ENCODE results near the gene LYPD1.
A peak's percentile ranks its signal among the peaks of the same experiment; 100 is the strongest.
"Not testable (repeated sequence)": the region's sequence is repeated elsewhere in the genome, so short reads cannot be mapped to it uniquely, and the experiment has no call there.

LYPD1 gene, protein sequence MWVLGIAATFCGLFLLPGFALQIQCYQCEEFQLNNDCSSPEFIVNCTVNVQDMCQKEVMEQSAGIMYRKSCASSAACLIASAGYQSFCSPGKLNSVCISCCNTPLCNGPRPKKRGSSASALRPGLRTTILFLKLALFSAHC

GRCh38 chr2:132669908-132670495 lies at the start of gene LYPD1:
Gene LYPD1 (minus strand): TSS chr2:132670205. CDS start chr2:132669932, 273 bp downstream.
- peak; percentile 63 for DNase-seq

DNA sequence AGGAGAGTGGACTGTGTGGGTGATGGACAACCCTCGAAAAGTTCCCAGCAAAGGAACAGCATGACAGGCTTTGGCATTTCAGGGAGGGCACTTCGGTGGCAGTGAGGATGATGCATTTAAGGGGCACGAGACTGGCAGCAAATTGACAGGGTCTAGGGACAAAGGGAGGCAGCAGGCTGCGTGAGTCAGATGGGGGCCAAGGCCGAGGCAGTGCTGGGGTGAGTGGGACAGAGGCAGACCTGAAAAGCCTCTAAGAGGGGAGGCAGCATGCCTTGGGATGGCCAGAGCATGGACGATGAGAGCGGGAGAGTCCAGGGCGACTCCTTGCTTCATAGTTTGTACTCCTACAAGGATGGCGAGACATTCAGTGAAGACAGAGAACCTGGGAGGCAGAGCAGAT lies 49.5 kb upstream of the LYPD1 start:
- no peak for DNase-seq

- no peak for DNase-seq
Measured at GRCh38 chr2:132716954-132717353, 46.9 kb upstream of the LYPD1 start.

DNA sequence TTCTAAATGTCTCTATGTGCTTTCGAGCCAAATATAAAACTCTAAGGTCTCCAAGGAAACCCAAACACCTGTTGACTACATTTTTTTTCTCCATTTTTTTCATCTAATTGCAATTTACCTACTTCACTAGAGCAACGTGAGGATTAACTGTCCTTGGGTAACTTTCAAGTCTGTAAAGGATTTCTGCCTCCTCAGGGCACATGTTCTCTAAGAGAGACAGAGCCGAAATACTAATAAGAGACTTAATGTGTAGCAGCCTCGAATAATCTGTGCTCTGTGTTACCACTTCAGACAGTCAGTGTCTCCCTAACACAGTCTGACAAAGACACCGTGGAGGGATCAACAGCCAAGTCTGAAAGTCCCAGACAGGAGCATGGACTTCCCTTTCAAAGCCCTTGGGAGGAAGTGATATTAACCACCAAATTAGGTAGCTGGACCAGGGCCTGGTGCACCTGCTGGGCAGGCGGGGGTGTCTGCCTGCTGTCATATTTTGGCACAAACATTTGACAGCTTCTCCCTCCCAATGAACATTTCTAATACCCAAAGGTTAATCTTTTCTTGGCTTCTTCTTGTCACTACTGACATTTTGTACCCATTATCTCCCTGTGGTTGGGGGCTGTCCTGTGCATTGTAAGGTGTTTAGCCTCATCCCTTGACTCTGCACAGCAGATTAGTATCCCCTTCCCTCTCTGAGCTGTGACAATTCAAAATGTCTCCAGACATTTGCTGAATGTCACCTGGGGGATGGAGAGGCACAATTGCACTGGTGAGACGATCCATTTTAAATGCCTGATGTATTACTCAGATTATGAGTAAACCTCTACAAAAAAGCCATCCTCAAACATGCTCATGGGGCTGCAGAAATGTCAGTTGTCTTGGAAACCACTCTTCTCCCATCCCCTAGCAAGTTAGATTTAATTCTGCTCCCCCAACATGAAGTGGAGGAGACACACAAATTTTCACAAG lies 45.7 kb upstream of the LYPD1 start:
- no peak for DNase-seq

GRCh38 chr2:132703396-132703795 lies 33.4 kb upstream of the LYPD1 start:
- DNase-seq = no peak

DNA sequence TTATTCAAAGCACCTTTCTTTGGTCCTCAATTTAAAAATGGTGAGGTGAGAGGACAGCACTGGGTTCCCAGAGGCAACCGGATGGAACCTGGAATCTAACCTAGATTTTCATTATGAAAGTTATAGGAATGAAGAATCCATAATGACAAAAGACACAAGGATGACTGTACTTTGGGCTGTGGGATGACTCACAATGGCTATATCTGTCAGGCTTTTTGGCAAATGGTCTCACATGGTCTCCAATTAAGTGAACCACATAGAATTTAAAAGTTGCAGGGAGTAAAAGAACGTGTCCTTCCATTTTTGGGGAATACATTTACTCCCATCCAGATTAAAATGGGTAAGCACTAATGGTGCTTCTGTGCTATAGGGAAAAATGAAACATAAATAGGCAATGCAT lies 31.8 kb upstream of the LYPD1 start:
- DNase-seq = no peak

DNA sequence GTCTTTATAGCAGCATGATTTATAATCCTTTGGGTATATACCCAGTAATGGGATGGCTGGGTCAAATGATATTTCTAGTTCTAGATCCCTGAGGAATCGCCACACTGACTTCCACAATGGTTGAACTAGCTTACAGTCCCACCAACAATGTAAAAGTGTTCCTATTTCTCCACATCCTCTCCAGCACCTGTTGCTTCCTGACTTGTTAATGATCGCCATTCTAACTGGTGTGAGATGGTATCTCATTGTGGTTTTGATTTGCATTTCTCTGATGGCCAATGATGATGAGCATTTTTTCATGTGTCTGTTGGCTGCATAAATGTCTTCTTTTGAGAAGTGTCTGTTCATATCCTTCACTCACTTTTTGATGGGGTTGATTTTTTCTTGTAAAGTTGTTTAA lies 29.8 kb upstream of the LYPD1 start:
- not testable (repeated sequence) for DNase-seq

DNA sequence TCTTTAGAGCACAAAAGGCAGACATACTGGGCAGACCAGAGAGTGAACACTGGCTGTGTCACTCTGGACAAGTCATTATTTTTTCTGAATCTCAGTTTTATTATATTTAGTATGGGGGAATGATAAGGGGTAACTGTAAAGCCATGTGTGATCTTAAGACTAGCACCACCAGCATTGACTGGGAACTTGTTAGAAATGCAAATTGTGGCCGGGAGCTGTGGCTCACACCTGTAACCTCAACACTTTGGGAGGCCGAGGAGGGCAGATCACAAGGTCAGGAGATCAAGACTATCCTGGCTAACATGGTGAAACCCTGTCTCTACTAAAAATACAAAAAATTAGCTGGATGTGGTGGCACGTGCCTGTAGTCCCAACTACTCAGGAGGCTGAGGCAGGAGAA lies 28.3 kb upstream of the LYPD1 start:
- DNase-seq = not testable (repeated sequence)

DNA sequence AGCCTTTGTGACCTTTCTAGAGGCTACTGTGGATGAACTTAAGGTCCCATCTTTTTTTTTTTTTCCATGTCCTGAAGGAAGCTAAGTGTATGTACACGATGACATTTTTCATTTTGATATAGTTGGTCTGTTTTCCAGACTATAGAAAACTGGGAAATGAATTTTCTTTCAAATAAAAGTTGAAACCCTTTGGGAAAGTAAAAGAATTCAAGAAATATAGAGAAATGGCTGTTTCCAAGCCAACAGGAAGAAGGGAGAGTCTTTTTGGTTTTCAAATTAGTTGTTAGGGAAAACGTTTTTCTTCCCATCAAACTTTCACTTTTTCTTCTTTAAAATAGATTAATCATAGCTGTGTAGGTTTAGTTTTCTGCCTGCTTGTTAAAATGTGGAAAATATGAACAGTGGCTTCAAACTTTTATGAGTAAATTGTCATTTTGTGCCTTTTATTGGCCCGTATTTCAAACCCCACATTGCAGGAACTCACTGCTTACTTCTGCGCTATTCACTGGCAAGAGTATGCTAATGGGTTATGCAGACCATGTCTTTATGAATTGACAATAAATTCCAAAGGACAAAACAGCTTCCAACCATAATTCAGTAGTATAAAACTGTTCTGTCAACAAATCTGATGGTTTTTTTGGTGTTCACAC lies 27.7 kb upstream of the LYPD1 start:
- no peak for DNase-seq

- DNase-seq = no peak
Measured at GRCh38 chr2:132692816-132693215, 22.8 kb upstream of the LYPD1 start.

DNA sequence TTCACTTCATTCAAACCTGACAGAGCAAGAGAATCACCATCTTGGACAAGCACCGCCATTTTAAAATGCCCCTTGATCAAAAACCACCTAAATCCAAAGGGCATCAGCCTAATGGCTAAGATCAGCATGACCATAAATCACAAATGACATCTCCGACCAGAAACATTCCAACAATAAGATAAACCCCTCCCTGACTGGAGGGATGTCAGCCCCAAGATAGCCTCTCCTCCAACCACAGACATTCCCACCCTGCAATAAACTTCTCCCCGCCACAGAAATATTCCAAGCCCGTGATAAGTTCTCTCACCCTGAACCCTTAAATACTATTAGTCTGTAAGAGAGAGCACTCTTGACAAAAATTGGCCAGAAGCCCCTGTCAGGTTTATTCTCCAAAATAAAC lies 21.6 kb upstream of the LYPD1 start:
- DNase-seq = no peak

GRCh38 chr2:132690664-132691303 lies 20.8 kb upstream of the LYPD1 start:
- DNase-seq = no peak

- no peak for DNase-seq
Measured at GRCh38 chr2:132681766-132682165, 11.8 kb upstream of the LYPD1 start.

- no peak for DNase-seq
Measured at GRCh38 chr2:132680544-132680943, 10.5 kb upstream of the LYPD1 start.

DNA sequence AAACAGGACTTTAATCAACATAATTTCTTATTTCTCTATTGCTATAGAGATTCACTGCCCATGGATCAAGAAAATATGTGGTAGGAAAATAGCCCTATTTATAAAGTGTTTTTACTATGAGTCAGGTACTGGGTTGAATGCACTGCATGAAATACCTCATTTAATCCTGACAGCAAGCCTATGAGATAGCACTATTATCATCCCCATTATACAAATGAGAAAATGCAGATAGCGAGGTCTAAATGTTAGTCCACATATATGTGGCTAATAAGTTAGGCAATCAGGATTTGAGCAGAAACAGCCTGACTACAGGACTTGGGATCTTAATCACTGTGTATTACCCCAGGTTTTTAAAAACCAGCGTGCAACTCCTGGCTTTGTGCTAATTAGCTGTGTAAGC lies 8.5 kb upstream of the LYPD1 start:
- no peak for DNase-seq

DNA sequence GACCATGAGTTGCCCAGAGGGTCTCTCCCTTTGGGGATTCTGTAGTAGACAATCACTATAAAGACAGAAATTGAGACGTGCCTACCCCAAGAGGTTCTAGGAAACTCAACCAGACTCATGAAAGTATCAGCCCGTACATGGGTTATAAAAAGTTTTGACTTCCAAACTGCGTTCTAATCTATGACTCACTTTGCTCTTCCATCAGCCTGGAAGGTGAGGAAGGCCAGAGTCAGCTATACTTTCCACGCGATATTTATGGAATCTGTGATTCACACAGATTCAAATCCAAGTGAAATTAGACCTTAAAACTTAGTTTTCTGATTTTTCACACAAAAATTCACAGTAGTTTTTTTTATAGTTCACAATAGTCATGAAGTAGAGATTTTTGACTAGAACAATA lies 7.7 kb upstream of the LYPD1 start:
- DNase-seq = no peak

DNA sequence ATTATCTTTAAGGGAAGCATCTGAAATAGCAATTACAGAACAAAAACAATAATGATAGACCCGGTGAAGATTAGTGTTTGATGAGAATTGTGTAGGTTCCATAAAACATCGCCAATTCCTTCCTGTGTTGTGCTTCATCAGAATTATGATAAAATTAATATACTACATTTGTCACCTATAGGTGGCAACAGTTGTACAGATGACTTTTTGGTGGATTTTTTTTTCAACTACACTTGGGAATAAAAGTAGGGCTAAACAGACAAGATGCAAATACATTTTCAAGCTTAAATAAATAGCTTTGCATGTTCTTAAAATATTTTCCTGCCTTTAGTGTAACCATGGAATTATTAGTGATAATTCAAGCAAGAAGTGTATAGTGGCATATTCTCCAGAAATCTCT lies 7.0 kb upstream of the LYPD1 start:
- no peak for DNase-seq

DNA sequence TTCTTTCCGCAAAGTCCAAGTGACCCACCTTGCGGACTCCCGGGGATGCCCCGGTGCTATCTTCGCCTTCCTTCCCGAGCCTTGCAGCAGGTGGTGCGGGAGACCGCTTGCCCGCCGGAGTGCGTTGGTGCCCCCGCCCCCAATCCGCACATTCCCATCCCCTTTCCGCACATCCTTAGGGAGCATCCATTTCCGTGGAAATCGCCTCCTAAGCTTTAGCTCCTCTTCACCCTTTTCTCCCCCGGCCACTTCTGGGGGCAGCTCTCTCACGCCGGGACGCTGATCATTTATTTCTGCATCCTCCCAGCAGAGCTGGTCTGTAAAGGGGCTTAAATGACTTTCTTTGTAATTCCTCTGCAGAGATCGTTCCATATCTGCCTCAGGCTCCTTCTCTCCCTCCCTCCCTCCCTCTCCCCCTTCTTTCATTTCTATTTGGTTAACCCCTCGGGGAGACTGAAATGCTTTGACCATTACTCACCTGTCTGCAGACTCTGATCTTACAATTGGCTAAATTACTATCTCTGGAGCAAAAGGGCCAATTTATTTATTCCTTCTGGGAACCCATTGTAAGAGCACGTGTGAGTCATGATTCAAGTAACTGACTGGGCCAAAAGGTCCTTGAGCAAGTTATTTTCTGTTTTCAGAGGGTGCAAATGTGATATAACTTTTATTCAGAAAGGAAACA lies 1.3 kb upstream of the LYPD1 start:
- DNase-seq = no peak

- DNase-seq = peak; percentile 65
Measured at GRCh38 chr2:132670496-132671150, 618 bp upstream of the LYPD1 start.

GRCh38 chr2:132668987-132669907 lies 758 bp downstream of the LYPD1 start:
- peak; percentile 32 for DNase-seq
